CD8-positive, alpha-beta memory T cell (primary cell): ENCODE data around the gene PPT2. TPM values are rescaled to one million over a fixed set of nuclear protein-coding genes. Genes with fewer than 3 reads are reported as not detected.
A peak's percentile ranks its signal among the peaks of the same experiment; 100 is the strongest.

Experiments used
- CTCF ChIA-PET: fragments of 350-600 bp; sonication (Branson Sonifier 250); formaldehyde crosslinking; loops from one replicate; lab custom pipeline; 2021; ENCODE audit warnings: antibody characterized with exemption; lab: Charles Lee
- POLR2A ChIA-PET: fragments of 350-600 bp; sonication (Branson Sonifier 250); formaldehyde crosslinking; loops from one replicate; lab custom pipeline; 2021; ENCODE audit warnings: antibody characterized with exemption; lab: Charles Lee
- DNase-seq, 5 donors: peaks; one replicate each; pipeline versions ENCODE4 v3.0.0 to v3.0.0-alpha.2; 2020 to 2022; ENCODE audit warnings: mixed read lengths in 1 of 5
- H3K27ac ChIP-seq: one replicate; pipeline ENCODE4 v1.7.0; 2013; ENCODE audit warnings: low read depth, mild to moderate bottlenecking, low read length, moderate library complexity
- H3K27me3 ChIP-seq: 2 replicates; pipeline ENCODE4 v1.7.0; 2013; ENCODE audit warnings: low read length, mild to moderate bottlenecking; ENCODE audit not compliant: insufficient read depth, poor library complexity, severe bottlenecking
- H3K36me3 ChIP-seq: 2 replicates; pipeline ENCODE4 v1.7.0; 2013; ENCODE audit warnings: mild to moderate bottlenecking, low read length, moderate library complexity; ENCODE audit not compliant: insufficient read depth
- H3K4me1 ChIP-seq: 2 replicates; pipeline ENCODE4 v1.7.0; 2013; ENCODE audit warnings: mild to moderate bottlenecking, low read length, moderate library complexity; ENCODE audit not compliant: insufficient read depth
- H3K4me3 ChIP-seq: 2 replicates; pipeline ENCODE4 v1.7.0; 2013; ENCODE audit warnings: mild to moderate bottlenecking, low read length
- H3K9me3 ChIP-seq: 2 replicates; pipeline ENCODE4 v1.7.0; 2013; ENCODE audit warnings: mild to moderate bottlenecking, low read length
- H3K27ac Mint-ChIP-seq, 8 donors: one replicate each; pipeline ENCODE4 v1.8.0; 2020 to 2021; ENCODE audit warnings: mixed read lengths in 8 of 8, mild to moderate bottlenecking in 6 of 8, inconsistent platforms in 3 of 8, moderate library complexity in 3 of 8
- H3K27me3 Mint-ChIP-seq, 2 donors: one replicate each; pipeline ENCODE4 v1.8.0; 2020 to 2021; ENCODE audit warnings: mixed read lengths in 2 of 2, mild to moderate bottlenecking in 1 of 2, moderate library complexity in 1 of 2
- H3K36me3 Mint-ChIP-seq, 3 donors: one replicate each; pipeline ENCODE4 v1.8.0; 2020 to 2021; ENCODE audit warnings: mixed read lengths in 3 of 3, inconsistent platforms in 1 of 3, mild to moderate bottlenecking in 1 of 3
- H3K4me1 Mint-ChIP-seq, 3 donors: one replicate each; pipeline ENCODE4 v1.8.0; 2020 to 2021; ENCODE audit warnings: mixed read lengths in 3 of 3, inconsistent platforms in 1 of 3, mild to moderate bottlenecking in 1 of 3
- H3K4me3 Mint-ChIP-seq, 7 donors: one replicate each; pipeline ENCODE4 v1.8.0; 2020 to 2021; ENCODE audit warnings: mixed read lengths in 7 of 7, mild to moderate bottlenecking in 6 of 7, moderate library complexity in 4 of 7, inconsistent platforms in 2 of 7
- H3K9me3 Mint-ChIP-seq, 5 donors: one replicate each; pipeline ENCODE4 v1.8.0; 2020 to 2022; ENCODE audit warnings: mixed read lengths in 5 of 5, mild to moderate bottlenecking in 3 of 5, moderate library complexity in 2 of 5, inconsistent platforms in 1 of 5
- polyA plus RNA-seq: library from polyadenylated mRNA; unstranded; fragments of 300-500 nt; fragmentation: Illumina TruSeq; gene quantifications from one replicate; pipeline ENCODE4 v1.2.3, GENCODE V29; 2021
- total RNA-seq, 2 experiments: library from RNA; stranded (reverse); gene quantifications; one replicate each; pipeline ENCODE4 v1.2.3, GENCODE V29; 2021

PPT2 gene
- total and polyA plus RNA-seq, 3 experiments from 2014 or later = 10.0 to 19.0 (median 18.8) TPM

DNA sequence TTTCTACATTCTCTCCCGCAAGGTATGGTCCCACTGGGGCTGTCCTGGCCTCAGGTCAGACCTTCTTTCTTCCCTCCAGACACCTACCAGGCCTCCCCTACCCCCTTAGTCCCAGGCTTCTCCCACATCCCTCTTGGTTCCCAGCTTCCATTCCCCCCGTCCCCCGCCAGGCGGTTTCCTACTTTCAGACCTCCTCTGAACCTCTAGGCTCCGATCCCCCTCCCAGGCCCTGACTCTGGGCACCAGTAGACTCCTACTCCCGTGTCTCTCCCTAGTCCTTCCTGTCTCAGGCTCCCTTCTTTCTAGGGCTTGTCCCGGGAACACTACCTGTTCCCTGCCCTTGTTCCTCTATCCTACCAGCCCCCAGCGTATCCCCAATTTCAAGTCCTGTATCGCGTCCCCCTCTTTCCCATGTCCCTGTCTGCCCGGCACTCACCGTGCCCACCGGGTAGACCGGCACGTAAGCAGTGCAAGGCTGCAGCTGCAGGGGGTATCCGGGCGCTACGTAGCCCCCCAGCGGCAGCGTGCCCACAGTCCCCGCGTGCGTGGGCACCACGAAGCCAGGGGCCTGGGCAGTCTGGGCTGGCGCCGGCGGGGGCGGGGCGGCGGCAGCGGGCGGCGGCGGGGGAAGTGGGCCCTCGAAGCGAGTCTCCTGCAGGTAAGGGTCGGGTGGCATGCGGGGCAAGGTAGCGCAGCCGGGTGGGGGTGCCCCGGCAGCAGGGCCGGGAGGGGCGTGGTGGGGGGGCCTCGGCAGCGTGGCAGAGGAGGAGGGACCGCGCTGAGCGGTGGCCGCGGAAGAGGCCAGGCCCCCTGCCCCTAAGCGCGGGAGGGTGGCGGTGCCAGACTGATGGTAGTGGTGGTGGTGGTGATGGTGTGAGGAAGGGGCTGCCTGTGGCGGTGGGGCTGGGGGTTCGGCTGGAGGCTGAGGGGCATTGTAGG, 3.7 kb upstream of the PPT2 start:
- Histone ChIP-seq H3K27me3 (no peaks in the 10 kb centered on the region), H3K4me3 (no peak overlapping the region), H3K9me3 (no peaks in the 10 kb centered on the region), H3K36me3 (no peaks in the 10 kb centered on the region), H3K4me1 (peaks cover 21% of the 10 kb centered on the region), H3K27ac (no peak overlapping the region)
- peaks cover 47 to 68% (median 64%) of the 10 kb centered on the region in 3 donors for H3K4me1 Mint-ChIP-seq
- H3K27me3 Mint-ChIP-seq = peaks cover 29 to 47% of the 10 kb centered on the region in 2 donors
- POLR2A ChIA-PET = no interaction called here
- peak overlapping the region in 3 of 8 donors; percentile 33 to 72 (median 36) for H3K27ac Mint-ChIP-seq
- CTCF ChIA-PET = interaction anchor here (1.1 kb wide), 1 partner anchor 45 kb away, joined by 3 read pairs; no protein-coding TSS in a partner anchor
- peaks cover 0 to 9% (median 8%) of the 10 kb centered on the region in 3 donors for H3K36me3 Mint-ChIP-seq
- H3K9me3 Mint-ChIP-seq = peaks cover 0 to 8% (median 0%) of the 10 kb centered on the region in 5 donors
- DNase-seq = no peak
- H3K4me3 Mint-ChIP-seq = peak overlapping the region in 6 of 7 donors; percentile 14 to 82 (median 26)

DNA sequence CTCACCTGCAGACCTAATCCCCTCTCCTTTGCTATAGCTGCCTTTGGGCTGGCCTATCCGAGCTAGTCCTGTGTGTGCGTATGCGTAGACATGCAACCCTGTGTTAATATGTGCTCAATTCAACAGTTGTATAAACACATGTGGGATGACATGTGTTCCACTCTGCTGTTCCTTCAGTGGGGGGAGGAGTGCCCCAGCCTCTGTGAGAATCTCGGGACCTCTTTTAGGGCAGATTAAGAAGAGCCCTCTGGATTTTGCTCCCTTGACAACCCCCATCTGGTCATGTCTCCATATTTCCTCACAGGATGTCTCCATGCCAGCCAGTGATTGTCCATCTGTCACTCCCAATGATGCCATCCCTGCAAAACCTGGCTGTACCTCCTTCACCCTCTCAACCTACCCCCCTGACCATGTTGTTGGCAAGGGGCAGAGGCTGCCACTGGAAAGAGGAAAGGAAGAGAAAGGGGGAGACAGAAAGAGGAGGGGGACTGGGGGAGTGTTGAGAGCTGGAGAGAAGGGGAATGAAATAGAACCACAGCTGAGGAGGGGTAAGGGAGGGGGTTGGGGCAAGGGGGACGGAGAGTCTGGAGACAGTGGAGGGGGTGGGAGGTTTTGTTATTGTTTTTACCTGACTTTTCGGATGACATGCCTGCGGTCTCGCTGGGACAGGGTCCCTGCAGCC, 2.6 kb upstream of the PPT2 start:
- ChIA-PET POLR2A (interaction anchor here (0.6 kb wide), 1 partner anchor 80 kb away, joined by 5 read pairs; no protein-coding TSS in a partner anchor), CTCF (interaction anchor here (0.6 to 1.9 kb wide), 5 partner anchors 19 to 1368 kb away, joined by 3 to 4 read pairs (median 3); no protein-coding TSS in a partner anchor)
- H3K27ac ChIP-seq = no peak overlapping the region
- H3K9me3 ChIP-seq = no peaks in the 10 kb centered on the region
- peaks cover 27% of the 10 kb centered on the region for H3K4me1 ChIP-seq
- Mint-ChIP-seq H3K27me3 (peaks cover 25 to 40% of the 10 kb centered on the region in 2 donors), H3K9me3 (peaks cover 0 to 8% (median 0%) of the 10 kb centered on the region in 5 donors), H3K36me3 (peaks cover 0 to 11% (median 8%) of the 10 kb centered on the region in 3 donors), H3K4me3 (peak overlapping the region in 6 of 7 donors; percentile 8 to 74 (median 26)), H3K27ac (peak overlapping the region in 5 of 8 donors; percentile 22 to 83 (median 51)), H3K4me1 (peaks cover 52 to 75% (median 63%) of the 10 kb centered on the region in 3 donors)
- peak overlapping the region; percentile 17 for H3K4me3 ChIP-seq
- H3K27me3 ChIP-seq = no peaks in the 10 kb centered on the region
- peaks cover 2% of the 10 kb centered on the region for H3K36me3 ChIP-seq
- no peak for DNase-seq

DNA sequence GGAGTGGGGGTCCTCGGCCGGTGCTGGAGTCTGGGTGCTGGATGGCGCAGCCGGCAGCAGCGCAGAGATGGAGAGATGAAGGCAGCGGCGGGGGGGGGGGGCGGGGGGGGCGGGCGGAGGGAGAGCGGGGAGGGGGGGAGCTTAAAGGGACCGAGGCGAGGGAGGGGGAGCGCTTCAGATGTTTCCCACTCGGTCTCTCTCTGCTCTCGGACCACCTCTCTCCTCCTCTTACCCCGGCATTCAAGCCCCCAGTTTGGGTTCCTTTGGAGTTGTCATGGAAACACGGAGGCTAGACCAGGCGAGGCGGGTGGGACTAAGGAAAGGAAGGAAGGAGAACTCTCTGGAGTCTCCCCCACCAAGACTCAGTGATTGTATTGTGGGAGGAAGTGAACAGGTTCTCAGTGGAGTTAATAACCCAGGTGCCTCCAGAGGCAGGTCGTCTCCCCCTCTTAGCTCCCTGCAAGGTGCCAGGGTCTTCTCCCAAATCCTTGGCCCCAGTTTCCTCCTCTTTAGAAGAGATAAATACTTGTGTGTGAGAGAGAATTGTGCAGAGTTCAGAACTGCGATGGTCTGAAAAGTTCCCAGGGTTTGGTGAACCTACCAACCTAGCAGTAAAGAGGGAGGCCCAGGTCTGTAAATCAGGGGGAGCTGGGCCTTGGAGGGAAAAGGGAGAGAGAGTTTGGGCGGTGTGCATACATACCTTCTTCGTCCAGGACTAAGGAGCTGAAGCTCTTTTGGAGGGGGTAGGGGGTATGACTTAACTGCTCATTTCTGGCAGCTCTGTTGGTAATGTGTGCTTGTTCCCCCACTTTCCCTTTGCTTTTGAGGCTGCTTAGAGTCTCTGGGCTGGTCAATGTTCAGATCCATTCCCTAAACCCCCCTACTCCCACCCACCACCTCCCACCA, 1.8 kb upstream of the PPT2 start, which contains the start of gene PRRT1:
PRRT1 (minus strand) TSS at position 77 of the 906 bp plus-strand sequence. CDS start 112 bp downstream, outside the sequence.
- peaks cover 50 to 77% (median 58%) of the 10 kb centered on the region in 3 donors for H3K4me1 Mint-ChIP-seq
- H3K36me3 Mint-ChIP-seq = peaks cover 0 to 11% (median 8%) of the 10 kb centered on the region in 3 donors
- POLR2A ChIA-PET = no interaction called here
- peak within 1 kb of the TSS; percentile 23 to 98 (median 74) for H3K4me3 Mint-ChIP-seq
- H3K9me3 Mint-ChIP-seq = peaks cover 0 to 6% (median 0%) of the 10 kb centered on the region in 5 donors
- peak within 1 kb of the TSS; percentile 82 for H3K27ac ChIP-seq
- peak within 1 kb of the TSS; percentile 44 for H3K4me3 ChIP-seq
- H3K27ac Mint-ChIP-seq = peak within 1 kb of the TSS in 7 of 8 donors; percentile 36 to 91 (median 85)
- H3K9me3 ChIP-seq = no peaks in the 10 kb centered on the region
- peak in 1 of 5 donors; percentile 36 for DNase-seq
- H3K4me1 ChIP-seq = peaks cover 27% of the 10 kb centered on the region
- peaks cover 6% of the 10 kb centered on the region for H3K36me3 ChIP-seq
- no peaks in the 10 kb centered on the region for H3K27me3 ChIP-seq
- peaks cover 23 to 34% of the 10 kb centered on the region in 2 donors for H3K27me3 Mint-ChIP-seq
- CTCF ChIA-PET = interaction anchor here (0.6 to 1.9 kb wide), 7 partner anchors 19 to 1367 kb away, joined by 3 to 4 read pairs (median 3); no protein-coding TSS in a partner anchor

DNA sequence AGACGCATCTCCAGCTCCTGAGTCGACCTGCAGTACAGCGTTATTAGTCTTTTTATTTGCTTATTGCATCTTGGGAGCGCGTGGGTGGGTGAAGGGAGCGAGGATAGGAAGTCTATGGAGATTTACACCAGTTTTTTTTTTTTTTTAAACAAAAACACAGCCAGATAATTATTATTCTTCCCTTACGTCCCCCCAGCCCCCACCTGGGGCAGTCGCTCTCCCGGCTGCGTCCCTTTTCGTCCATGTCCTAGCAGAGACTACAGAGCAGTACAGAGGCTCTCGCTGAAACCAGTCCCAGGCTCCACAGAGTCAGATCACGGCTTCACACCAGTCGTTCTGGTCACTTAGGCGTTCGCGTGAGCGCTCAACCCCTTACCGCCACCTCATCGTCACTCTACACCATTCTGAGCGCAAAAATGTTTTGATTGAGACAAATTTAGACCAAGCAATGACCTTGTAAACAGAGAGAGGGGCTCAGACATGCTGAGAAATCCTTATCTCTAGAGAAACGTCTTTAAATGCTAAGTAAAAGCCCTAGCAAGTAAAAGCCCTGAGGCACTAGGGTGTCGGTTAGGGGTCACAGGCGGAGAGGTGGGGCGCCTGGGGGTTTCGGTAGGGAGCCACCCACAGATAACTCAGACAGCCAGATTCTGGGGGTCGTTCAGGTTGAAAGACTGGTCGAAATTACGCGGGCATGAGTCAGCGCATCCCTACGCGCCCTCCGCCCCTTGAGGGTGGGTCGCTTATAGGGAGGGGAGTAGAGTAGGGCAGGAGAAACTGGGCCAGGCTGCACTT, 975 bp upstream of the PPT2 start:
- Histone ChIP-seq H3K27ac (peak overlapping the region; percentile 82), H3K36me3 (peaks cover 11% of the 10 kb centered on the region), H3K27me3 (no peaks in the 10 kb centered on the region), H3K4me1 (peaks cover 27% of the 10 kb centered on the region), H3K9me3 (no peaks in the 10 kb centered on the region), H3K4me3 (no peak overlapping the region)
- Mint-ChIP-seq H3K36me3 (peaks cover 6 to 18% (median 10%) of the 10 kb centered on the region in 3 donors), H3K27ac (peak overlapping the region; percentile 81 to 97 (median 86)), H3K4me3 (peak overlapping the region; percentile 59 to 98 (median 73)), H3K27me3 (peaks cover 21 to 28% of the 10 kb centered on the region in 2 donors), H3K9me3 (peaks cover 0 to 3% (median 0%) of the 10 kb centered on the region in 5 donors), H3K4me1 (peaks cover 44 to 70% (median 50%) of the 10 kb centered on the region in 3 donors)
- DNase-seq = no peak
- POLR2A ChIA-PET = no interaction called here
- CTCF ChIA-PET = interaction anchor here (0.9 to 1.9 kb wide), 4 partner anchors 24 to 67 kb away, joined by 3 to 4 read pairs (median 4); no protein-coding TSS in a partner anchor

DNA sequence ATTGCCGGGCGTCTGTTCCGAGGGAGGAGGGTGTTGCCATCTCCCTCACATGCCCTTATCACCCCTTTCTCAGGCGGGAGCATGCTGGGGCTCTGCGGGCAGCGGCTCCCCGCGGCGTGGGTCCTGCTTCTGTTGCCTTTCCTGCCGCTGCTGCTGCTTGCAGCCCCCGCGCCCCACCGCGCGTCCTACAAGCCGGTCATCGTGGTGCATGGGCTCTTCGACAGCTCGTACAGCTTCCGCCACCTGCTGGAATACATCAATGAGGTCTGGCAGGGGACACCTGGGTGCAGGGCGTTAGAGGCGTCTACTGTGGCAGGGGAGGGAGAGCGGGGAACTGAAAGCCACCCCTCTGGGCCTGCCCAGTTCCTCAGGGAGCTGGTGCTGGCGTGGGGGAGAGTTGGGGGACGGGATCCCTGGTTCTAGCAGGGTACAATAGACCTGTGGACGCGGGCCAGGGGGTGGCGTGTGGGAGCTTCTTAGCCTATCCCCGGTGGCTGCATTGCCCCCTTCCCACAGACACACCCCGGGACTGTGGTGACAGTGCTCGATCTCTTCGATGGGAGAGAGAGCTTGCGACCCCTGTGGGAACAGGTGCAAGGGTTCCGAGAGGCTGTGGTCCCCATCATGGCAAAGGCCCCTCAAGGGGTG, 697 bp downstream of the PPT2 start:
- no peaks in the 10 kb centered on the region for H3K9me3 Mint-ChIP-seq
- peak; percentile 52 to 78 (median 63) for DNase-seq
- no peaks in the 10 kb centered on the region for H3K9me3 ChIP-seq
- peaks cover 27% of the 10 kb centered on the region for H3K4me1 ChIP-seq
- ChIA-PET POLR2A (interaction anchor here (0.6 to 0.9 kb wide), 3 partner anchors 25 to 319 kb away, joined by 3 read pairs; partner anchors contain the start of gene FKBPL), CTCF (interaction anchor here (0.9 to 1.3 kb wide), 7 partner anchors 16 to 40 kb away, joined by 3 to 6 read pairs (median 4); partner anchors contain the start of genes ATF6B and GPSM3)
- peak overlapping the region; percentile 93 for H3K4me3 ChIP-seq
- H3K4me1 Mint-ChIP-seq = peaks cover 35 to 56% (median 43%) of the 10 kb centered on the region in 3 donors
- peaks cover 7 to 29% (median 13%) of the 10 kb centered on the region in 3 donors for H3K36me3 Mint-ChIP-seq
- peaks cover 19% of the 10 kb centered on the region for H3K36me3 ChIP-seq
- no peaks in the 10 kb centered on the region for H3K27me3 ChIP-seq
- peak overlapping the region; percentile 56 to 97 (median 95) for H3K27ac Mint-ChIP-seq
- H3K4me3 Mint-ChIP-seq = peak overlapping the region; percentile 92 to 100 (median 98)
- peak overlapping the region; percentile 82 for H3K27ac ChIP-seq
- H3K27me3 Mint-ChIP-seq = peaks cover 15% of the 10 kb centered on the region in 2 donors

DNA sequence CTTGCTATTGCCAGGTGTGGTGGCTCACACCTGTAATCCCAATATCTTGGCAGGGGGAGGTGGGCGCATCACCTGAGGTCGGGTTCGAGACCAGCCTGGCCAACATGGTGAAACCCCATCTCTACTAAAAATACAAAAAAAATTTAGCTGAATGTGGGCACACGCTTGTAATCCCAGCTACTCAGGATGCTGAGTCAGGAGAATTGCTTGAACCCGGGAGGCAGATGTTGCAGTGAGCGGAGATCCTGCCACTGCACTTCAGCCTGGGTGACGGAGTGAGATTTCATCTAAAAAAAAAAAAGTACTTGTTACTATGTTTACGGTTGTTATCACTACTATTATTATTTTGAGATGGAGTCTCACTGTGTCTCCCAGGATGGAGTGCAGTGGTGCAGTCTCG, 3.0 kb downstream of the PPT2 start:
- ChIA-PET POLR2A (no interaction called here), CTCF (no interaction called here)
- Mint-ChIP-seq H3K36me3 (peaks cover 7 to 29% (median 13%) of the 10 kb centered on the region in 3 donors), H3K9me3 (no peaks in the 10 kb centered on the region), H3K4me1 (peaks cover 28 to 41% (median 31%) of the 10 kb centered on the region in 3 donors), H3K27ac (peak overlapping the region in 1 of 8 donors; percentile 19), H3K27me3 (peaks cover 0 to 1% of the 10 kb centered on the region in 2 donors), H3K4me3 (no peak overlapping the region)
- Histone ChIP-seq H3K4me1 (peaks cover 27% of the 10 kb centered on the region), H3K9me3 (no peaks in the 10 kb centered on the region), H3K4me3 (no peak overlapping the region), H3K27me3 (no peaks in the 10 kb centered on the region), H3K36me3 (peaks cover 19% of the 10 kb centered on the region), H3K27ac (no peak overlapping the region)
- no peak for DNase-seq
